Measurements from ENCODE around the gene PPFIA1. TPM values are rescaled to one million over a fixed set of nuclear protein-coding genes. Genes with fewer than 3 reads are reported as not detected.

Gene PPFIA1
- polyA plus RNA-seq, 2 of the 4 experiments (the other 2 are of a cell fraction), result 23.3 to 45.6 TPM

- Histone ChIP-seq H3K9me3 (no peaks in the 10 kb centered on the region), H3K27ac (no peak overlapping the region), H3K4me3 (no peak overlapping the region), H3K4me1 (no peaks in the 10 kb centered on the region), H3K4me2 (no peak overlapping the region)
- DNase-seq (ENCODE audit: low read depth in 1 of 2, low spot score in 1 of 2) (no peak), FAIRE-seq (no peak), ATAC-seq (no peak)
- TF ChIP-seq ZSCAN20 (CRISPR knock-in tag; IDR thresholded peaks at IDR 0.05), result no peak
- TF ChIP-seq POLR2A (IDR thresholded peaks at IDR 0.05; ENCODE audit: low read length), result no peak
- TF ChIP-seq ELK1 (IDR thresholded peaks at IDR 0.05; ENCODE audit: low read depth, low read length), result no peak
- no peak for TF ChIP-seq CHD4 (IDR thresholded peaks at IDR 0.05; ENCODE audit: borderline replicate concordance)
- no peak for TF ChIP-seq HEYL (CRISPR knock-in tag; IDR thresholded peaks at IDR 0.05)
- TF ChIP-seq TFCP2L1 (CRISPR knock-in tag; IDR thresholded peaks at IDR 0.05), result no peak
- TF ChIP-seq CBX2 (IDR thresholded peaks at IDR 0.05; ENCODE audit: borderline replicate concordance, low read depth), result no peak
- ChIA-PET CTCF (interaction anchor here (1.2 to 1.7 kb wide), 2 partner anchors 11 to 28 kb away, joined by 3 read pairs; no protein-coding TSS in a partner anchor), POLR2A (no interaction called here)
- 84% methylated on average over 8 of the region's 8 CpGs for WGBS (ENCODE audit: missing lambda C conversion rate)
These were observed 96.6 kb downstream of the PPFIA1 start for GRCh38 chr11:70367071-70367470.

- ATAC-seq (no peak), DNase-seq (ENCODE audit: low read depth in 1 of 2, low spot score in 1 of 2) (no peak), FAIRE-seq (no peak)
- POLR2A ChIA-PET, result no interaction called here
- Histone ChIP-seq H3K27ac (no peak overlapping the region), H3K4me3 (no peak overlapping the region), H3K4me1 (no peaks in the 10 kb centered on the region), H3K9me3 (no peaks in the 10 kb centered on the region), H3K4me2 (no peak overlapping the region)
- 92% methylated on average over 2 of the region's 2 CpGs for WGBS (ENCODE audit: missing lambda C conversion rate)
- CTCF ChIA-PET, result no interaction called here
- TF ChIP-seq JUNB (IDR thresholded peaks at IDR 0.05) (no peak), MAX (IDR thresholded peaks at IDR 0.05) (no peak), SMC3 (IDR thresholded peaks at IDR 0.05) (no peak), KDM5A (IDR thresholded peaks at IDR 0.05) (no peak), RCOR1 (IDR thresholded peaks at IDR 0.05; ENCODE audit: low read depth, low read length) (no peak), FOXS1 (CRISPR knock-in tag; IDR thresholded peaks at IDR 0.05) (no peak), ELK1 (IDR thresholded peaks at IDR 0.05; ENCODE audit: low read depth, low read length) (no peak), CHD4 (IDR thresholded peaks at IDR 0.05; ENCODE audit: borderline replicate concordance) (no peak), HMGXB4 (CRISPR knock-in tag; IDR thresholded peaks at IDR 0.05; ENCODE audit: borderline replicate concordance) (no peak), KDM1A (IDR thresholded peaks at IDR 0.05; ENCODE audit: low read depth) (no peak), REST (IDR thresholded peaks at IDR 0.05) (no peak)
These were observed 98.5 kb downstream of the PPFIA1 start for GRCh38 chr11:70368961-70369360.
